Trophoblast cell (in vitro differentiated cells and primary cell): ENCODE measurements around the gene MYL12A.

Source experiments
- DNase-seq, 2 donors: peaks; one replicate each; pipeline ENCODE4 v3.0.0-alpha.2; 2016
- H2AFZ ChIP-seq: 2 replicates; pipeline ENCODE4 v1.6.1; 2013; ENCODE audit warnings: low read length, moderate library complexity, mild to moderate bottlenecking; ENCODE audit not compliant: insufficient read depth, poor library complexity
- H2AK5ac ChIP-seq: 2 replicates; pipeline ENCODE4 v1.6.1; 2013; ENCODE audit warnings: mild to moderate bottlenecking, low read length
- H2BK120ac ChIP-seq: 2 replicates; pipeline ENCODE4 v1.6.1; 2013; ENCODE audit warnings: low read length, mild to moderate bottlenecking, moderate library complexity; ENCODE audit not compliant: insufficient read depth, poor library complexity
- H2BK12ac ChIP-seq: 2 replicates; pipeline ENCODE4 v1.6.1; 2013; ENCODE audit warnings: mild to moderate bottlenecking, low read length, moderate library complexity
- H2BK5ac ChIP-seq: 2 replicates; pipeline ENCODE4 v1.6.1; 2013; ENCODE audit warnings: low read length, low read depth, moderate library complexity, mild to moderate bottlenecking; ENCODE audit not compliant: poor library complexity
- H3K14ac ChIP-seq: 2 replicates; pipeline ENCODE4 v1.6.1; 2013; ENCODE audit warnings: mild to moderate bottlenecking, low read length
- H3K18ac ChIP-seq: 2 replicates; pipeline ENCODE4 v1.6.1; 2013; ENCODE audit warnings: mild to moderate bottlenecking, low read length
- H3K23ac ChIP-seq: 2 replicates; pipeline ENCODE4 v1.6.1; 2013; ENCODE audit warnings: low read length
- H3K27ac ChIP-seq: 2 replicates; pipeline ENCODE4 v1.5.1; 2013; ENCODE audit warnings: low read depth, mild to moderate bottlenecking, inconsistent platforms, low read length, moderate library complexity
- H3K27me3 ChIP-seq: 2 replicates; pipeline ENCODE4 v1.6.1; 2013; ENCODE audit warnings: inconsistent platforms, mild to moderate bottlenecking, low read length, moderate library complexity; ENCODE audit not compliant: insufficient read depth
- H3K36me3 ChIP-seq, 2 experiments: 1 replicate in 1 of 2; 2 replicates in 1 of 2; pipeline ENCODE4 v1.6.1; 2013; ENCODE audit warnings: low read length in 2 of 2, mild to moderate bottlenecking in 2 of 2, moderate library complexity in 1 of 2; ENCODE audit not compliant: insufficient read depth in 2 of 2, control insufficient read depth in 1 of 2
- H3K4ac ChIP-seq: 2 replicates; pipeline ENCODE4 v1.6.1; 2013; ENCODE audit warnings: low read depth, mild to moderate bottlenecking, low read length, moderate library complexity
- H3K4me1 ChIP-seq, 2 experiments: 1 replicate in 1 of 2; 2 replicates in 1 of 2; pipeline ENCODE4 v1.6.1; 2013; ENCODE audit warnings: low read length in 2 of 2, mild to moderate bottlenecking in 2 of 2, moderate library complexity in 1 of 2; ENCODE audit not compliant: insufficient read depth in 2 of 2, control insufficient read depth in 1 of 2
- H3K4me2 ChIP-seq: 2 replicates; pipeline ENCODE4 v1.6.1; 2013; ENCODE audit warnings: inconsistent platforms, mild to moderate bottlenecking, low read length, moderate library complexity
- H3K4me3 ChIP-seq: 2 replicates; pipeline ENCODE4 v1.5.1; 2013; ENCODE audit warnings: mild to moderate bottlenecking, low read depth, low read length, inconsistent platforms
- H3K79me1 ChIP-seq: one replicate; pipeline ENCODE4 v1.6.1; 2013; ENCODE audit warnings: low read length
- H3K79me2 ChIP-seq: 2 replicates; pipeline ENCODE4 v1.6.1; 2013; ENCODE audit warnings: low read length, mild to moderate bottlenecking; ENCODE audit not compliant: control insufficient read depth, insufficient read depth, poor library complexity
- H3K9ac ChIP-seq: 2 replicates; pipeline ENCODE4 v1.6.1; 2013; ENCODE audit warnings: mild to moderate bottlenecking, low read length
- H3K9me3 ChIP-seq: 2 replicates; pipeline ENCODE4 v1.6.1; 2013; ENCODE audit warnings: low read depth, mild to moderate bottlenecking, control low read depth, inconsistent platforms, low read length; ENCODE audit not compliant: insufficient read depth
- H4K12ac ChIP-seq: 2 replicates; pipeline ENCODE4 v1.6.1; 2013; ENCODE audit warnings: low read depth, mild to moderate bottlenecking, low read length, moderate library complexity
- H4K8ac ChIP-seq: 2 replicates; pipeline ENCODE4 v1.6.1; 2013; ENCODE audit warnings: low read depth, mild to moderate bottlenecking, low read length, moderate library complexity
- H4K91ac ChIP-seq: one replicate; pipeline ENCODE4 v1.6.1; 2013; ENCODE audit warnings: low read depth, mild to moderate bottlenecking, low read length, moderate library complexity
- WGBS: extraction: QIAGEN DNeasy Blood & Tissue Kit; methylation state at CpG from one replicate; pipeline ENCODE4 v1.1.7; 2013; ENCODE audit warnings: missing lambda C conversion rate; ENCODE audit not compliant: insufficient read length, insufficient coverage; ENCODE audit errors: extremely low coverage; 5-methylcytosine and 5-hydroxymethylcytosine counted together

Gene MYL12A

DNA sequence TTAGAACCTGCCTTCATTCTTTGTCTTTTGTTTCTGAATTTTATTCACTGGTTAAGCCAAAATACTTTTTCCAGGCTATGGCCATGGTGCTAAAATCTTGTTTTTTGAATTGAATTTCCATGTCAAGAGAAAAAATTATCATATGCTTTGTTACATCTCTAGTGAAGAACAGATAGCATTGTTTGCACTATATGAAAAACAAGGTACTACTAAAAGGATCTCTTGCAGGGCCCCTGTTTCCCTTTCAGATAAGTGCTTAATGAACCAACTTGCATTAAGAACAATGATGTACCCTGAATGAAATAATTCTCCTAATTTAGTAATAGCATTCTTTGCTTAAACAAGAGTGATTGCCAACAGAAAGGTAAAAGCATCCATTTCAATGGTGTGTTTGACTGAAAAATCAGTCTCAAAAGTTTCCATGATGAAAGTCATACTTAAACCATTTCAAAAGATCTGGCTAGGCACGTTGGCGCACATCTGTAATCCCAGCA, 10.1 kb downstream of the MYL12A start:
- H4K12ac ChIP-seq = no peak overlapping the region
- peaks cover 10 to 29% of the 10 kb centered on the region in 2 experiments for H3K36me3 ChIP-seq
- no peak overlapping the region for H3K4ac ChIP-seq
- no CpG with 5 or more reads among the region's 2 CpGs for WGBS
- H3K27ac ChIP-seq = no peak overlapping the region
- H3K79me1 ChIP-seq = peaks cover 16% of the 10 kb centered on the region
- H3K4me3 ChIP-seq = no peak overlapping the region
- H2BK120ac ChIP-seq = no peak overlapping the region
- no peak overlapping the region for H2BK12ac ChIP-seq
- no peak overlapping the region for H2BK5ac ChIP-seq
- H3K9ac ChIP-seq = no peak overlapping the region
- no peak overlapping the region for H2AK5ac ChIP-seq
- peaks cover 10% of the 10 kb centered on the region for H3K79me2 ChIP-seq
- H3K18ac ChIP-seq = no peak overlapping the region
- H3K4me1 ChIP-seq = peaks cover 0 to 3% of the 10 kb centered on the region in 2 experiments
- H3K23ac ChIP-seq = no peak overlapping the region
- no peak overlapping the region for H3K4me2 ChIP-seq
- no peak for DNase-seq
- no peak overlapping the region for H4K91ac ChIP-seq
- no peak overlapping the region for H3K14ac ChIP-seq
- no peaks in the 10 kb centered on the region for H3K9me3 ChIP-seq
- no peaks in the 10 kb centered on the region for H3K27me3 ChIP-seq
- no peak overlapping the region for H2AFZ ChIP-seq
- H4K8ac ChIP-seq = no peak overlapping the region

DNA sequence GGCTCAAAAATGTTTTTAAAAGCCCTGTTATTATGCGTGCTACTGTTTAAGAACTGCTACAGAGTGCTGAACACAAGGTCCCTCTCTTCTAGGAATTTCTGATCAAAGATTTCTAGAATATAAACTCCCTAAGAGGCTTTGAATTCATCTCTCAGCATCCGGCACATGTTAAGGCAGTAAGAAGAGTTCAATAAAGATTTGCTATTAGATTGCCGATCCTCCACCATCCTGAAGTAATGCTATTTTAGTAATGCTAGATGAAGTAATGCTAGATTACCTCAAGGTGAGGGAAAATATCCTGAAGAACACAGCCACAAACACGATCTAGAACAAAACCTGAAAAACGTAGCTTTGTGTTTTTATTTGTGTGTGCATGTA, 13.4 kb downstream of the MYL12A start:
- Histone ChIP-seq H4K91ac (peak overlapping the region; percentile 99), H3K36me3 (peaks cover 7 to 15% of the 10 kb centered on the region in 2 experiments), H3K18ac (no peak overlapping the region), H2AK5ac (no peak overlapping the region), H3K4me2 (peak overlapping the region; percentile 81), H4K12ac (no peak overlapping the region), H3K79me1 (peaks cover 16% of the 10 kb centered on the region), H3K14ac (peak overlapping the region; percentile 11), H2AFZ (no peak overlapping the region), H3K27ac (peak overlapping the region; percentile 99), H3K23ac (no peak overlapping the region), H3K4me1 (peaks cover 4 to 16% of the 10 kb centered on the region in 2 experiments), H3K9ac (peak overlapping the region; percentile 97), H3K4me3 (no peak overlapping the region), H3K27me3 (no peaks in the 10 kb centered on the region), H4K8ac (peak overlapping the region; percentile 97), H3K9me3 (no peaks in the 10 kb centered on the region), H3K4ac (no peak overlapping the region), H2BK5ac (peak overlapping the region; percentile 100), H3K79me2 (peaks cover 25% of the 10 kb centered on the region), H2BK120ac (no peak overlapping the region), H2BK12ac (no peak overlapping the region)
- no CpG with 5 or more reads among the region's 5 CpGs for WGBS
- DNase-seq = peak in 1 of 2 donors; percentile 63

DNA sequence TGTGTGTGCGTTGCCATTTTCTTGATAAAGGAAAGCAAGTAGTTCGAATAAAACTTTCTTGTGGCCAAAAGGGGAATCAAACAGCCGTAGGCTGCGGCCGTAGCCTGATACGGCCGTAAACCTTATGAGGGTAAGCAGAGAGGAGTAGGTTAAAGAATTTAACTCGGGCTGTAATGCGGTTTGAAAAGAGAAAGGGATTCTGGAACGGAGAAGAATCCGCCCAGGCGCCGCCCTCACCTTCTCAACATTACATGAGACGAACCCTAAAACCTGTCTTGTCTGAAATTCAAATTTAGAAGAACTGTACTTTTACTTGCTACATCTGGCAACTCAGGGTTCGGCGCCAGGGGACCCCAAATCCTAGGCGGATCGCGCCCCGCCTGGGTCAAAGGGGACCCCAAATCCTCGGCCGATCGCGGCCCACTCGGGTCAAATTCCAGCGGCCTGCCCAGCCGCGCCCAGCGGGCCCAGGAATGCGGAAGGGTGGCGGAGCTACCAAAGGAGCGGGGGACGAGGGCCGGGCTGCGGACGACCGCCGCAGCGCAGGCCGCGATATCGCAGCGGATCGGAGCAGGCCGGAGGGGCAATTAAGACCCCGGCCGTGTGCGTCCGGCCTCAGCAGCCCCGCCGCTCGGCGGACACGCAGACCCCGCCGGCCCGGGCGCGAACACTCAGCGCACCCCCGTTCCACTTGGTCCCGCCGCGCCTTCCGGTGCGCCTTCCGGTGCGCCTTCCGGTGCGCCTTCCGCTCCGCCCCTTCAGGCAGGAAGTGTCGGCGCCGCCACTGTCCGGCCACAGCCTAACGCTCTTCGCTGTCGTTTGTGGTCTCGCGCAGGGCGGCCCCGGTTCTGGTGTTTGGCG, 14.0 kb downstream of the MYL12A start, which contains the start of gene MYL12B:
Gene MYL12B, plus strand, starts transcription at position 761 of the 861 bp plus-strand sequence. CDS start 10,766 bp downstream, outside the sequence.
- H3K9ac ChIP-seq = peak within 1 kb of the TSS; percentile 99
- peaks cover 9 to 18% of the 10 kb centered on the region in 2 experiments for H3K36me3 ChIP-seq
- H3K14ac ChIP-seq = peak within 1 kb of the TSS; percentile 97
- peak within 1 kb of the TSS; percentile 97 for H3K18ac ChIP-seq
- H4K91ac ChIP-seq = peak within 1 kb of the TSS; percentile 99
- H4K12ac ChIP-seq = peak within 1 kb of the TSS; percentile 93
- peak within 1 kb of the TSS; percentile 99 for H2AFZ ChIP-seq
- no peaks in the 10 kb centered on the region for H3K9me3 ChIP-seq
- H2BK5ac ChIP-seq = peak within 1 kb of the TSS; percentile 100
- H3K4me2 ChIP-seq = peak within 1 kb of the TSS; percentile 92
- H3K27me3 ChIP-seq = no peaks in the 10 kb centered on the region
- peak within 1 kb of the TSS; percentile 97 for H4K8ac ChIP-seq
- H3K23ac ChIP-seq = no peak within 1 kb of the TSS
- peak within 1 kb of the TSS; percentile 99 for H3K27ac ChIP-seq
- peak within 1 kb of the TSS; percentile 89 for H3K4me3 ChIP-seq
- H2BK12ac ChIP-seq = peak within 1 kb of the TSS; percentile 17
- H3K4ac ChIP-seq = peak within 1 kb of the TSS; percentile 100
- H3K79me1 ChIP-seq = peaks cover 16% of the 10 kb centered on the region
- peaks cover 30% of the 10 kb centered on the region for H3K79me2 ChIP-seq
- WGBS = no CpG with 5 or more reads among the region's 84 CpGs
- peak; percentile 70 to 84 for DNase-seq
- peak within 1 kb of the TSS; percentile 99 for H2BK120ac ChIP-seq
- H2AK5ac ChIP-seq = peak within 1 kb of the TSS; percentile 95
- H3K4me1 ChIP-seq = peaks cover 8 to 21% of the 10 kb centered on the region in 2 experiments

DNA sequence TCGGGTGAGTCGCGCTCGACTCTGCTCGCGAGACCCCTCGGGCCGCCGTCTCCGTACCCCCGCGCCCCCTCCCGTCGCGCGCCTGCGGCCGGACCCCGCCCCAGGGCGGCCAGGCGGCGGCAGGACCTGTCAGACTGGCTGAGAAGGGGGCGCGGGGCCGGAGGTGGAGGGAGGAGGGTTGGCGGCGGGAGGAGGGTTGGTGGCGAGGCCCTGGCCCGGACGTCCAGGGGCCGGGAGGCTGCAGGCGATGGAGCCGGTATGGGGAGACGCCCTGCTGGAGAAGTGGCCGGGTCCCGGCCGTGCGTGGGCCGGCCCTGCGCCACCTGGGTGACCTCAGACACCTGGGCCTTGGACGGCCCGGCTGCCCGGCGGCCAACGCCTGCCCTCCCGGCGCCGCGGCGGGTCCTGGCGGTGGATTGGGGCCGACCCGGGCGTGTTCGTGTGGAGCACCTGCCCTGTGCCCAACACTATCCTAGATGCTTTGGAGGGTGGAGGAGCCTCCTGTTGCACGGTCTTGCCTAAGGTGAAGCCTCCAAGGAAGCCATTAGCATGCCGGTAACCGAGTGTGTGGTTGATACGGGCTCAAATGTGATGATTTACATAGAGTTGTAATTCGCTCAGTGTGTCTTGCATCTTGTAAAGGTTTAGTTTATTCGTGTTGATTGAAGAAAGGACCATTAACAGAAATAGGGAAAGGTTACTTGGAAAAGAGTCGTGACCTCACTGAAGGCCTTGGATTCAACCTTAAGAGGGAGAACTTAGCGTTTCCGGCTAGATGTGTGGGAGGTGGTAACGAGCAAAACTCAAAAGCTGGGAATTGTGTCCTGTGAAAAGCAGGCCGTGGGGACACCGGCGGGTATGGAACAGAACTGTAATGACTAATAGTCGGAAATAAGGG, 14.9 kb downstream of the MYL12A start:
- H4K12ac ChIP-seq = peak overlapping the region; percentile 84
- H3K27ac ChIP-seq = peak overlapping the region; percentile 99
- WGBS = no CpG with 5 or more reads among the region's 69 CpGs

More for the DNA sequence above, 14.9 kb downstream of the MYL12A start:
- peak overlapping the region; percentile 95 for H2AK5ac ChIP-seq
- DNase-seq = peak; percentile 39 to 43
- peak overlapping the region; percentile 99 for H2BK120ac ChIP-seq
- H3K36me3 ChIP-seq = peaks cover 7 to 10% of the 10 kb centered on the region in 2 experiments
- peak overlapping the region; percentile 100 for H3K4ac ChIP-seq
- peak overlapping the region; percentile 89 for H3K4me3 ChIP-seq
- peaks cover 8 to 17% of the 10 kb centered on the region in 2 experiments for H3K4me1 ChIP-seq
- H3K9me3 ChIP-seq = no peaks in the 10 kb centered on the region
- peak overlapping the region; percentile 99 for H2AFZ ChIP-seq
- peak overlapping the region; percentile 100 for H2BK5ac ChIP-seq
- H3K18ac ChIP-seq = peak overlapping the region; percentile 97
- peak overlapping the region; percentile 97 for H4K8ac ChIP-seq
- peak overlapping the region; percentile 17 for H2BK12ac ChIP-seq
- peak overlapping the region; percentile 97 for H3K14ac ChIP-seq
- peaks cover 16% of the 10 kb centered on the region for H3K79me1 ChIP-seq
- H3K79me2 ChIP-seq = peaks cover 30% of the 10 kb centered on the region
- peak overlapping the region; percentile 91 for H3K9ac ChIP-seq
- no peaks in the 10 kb centered on the region for H3K27me3 ChIP-seq
- H3K23ac ChIP-seq = no peak overlapping the region
- peak overlapping the region; percentile 99 for H4K91ac ChIP-seq
- H3K4me2 ChIP-seq = peak overlapping the region; percentile 92
